ENCODE results near the gene ZNF197. TPM values are rescaled to one million over a fixed set of nuclear protein-coding genes. Genes with fewer than 3 reads are reported as not detected.
A peak's percentile ranks its signal among the peaks of the same experiment; 100 is the strongest.

The ZNF197 gene
- total RNA-seq, 1 donor from 2014 or later: 32.4 TPM

- TF ChIP-seq CTCF (IDR thresholded peaks at IDR 0.05; ENCODE audit: unreplicated experiment): no peak
- H3K4me3 Mint-ChIP-seq: no peak overlapping the region
- H3K4me1 Mint-ChIP-seq: peaks cover 5% of the 10 kb centered on the region
- H3K36me3 Mint-ChIP-seq: peaks cover 43% of the 10 kb centered on the region
- H3K27ac Mint-ChIP-seq: no peak overlapping the region
- no peaks in the 10 kb centered on the region for H3K27me3 Mint-ChIP-seq (ENCODE audit: low read depth)
- no peak for DNase-seq (ENCODE audit: low spot score in 2 of 2, unreplicated experiment in 2 of 2)
- H3K9me3 Mint-ChIP-seq: peaks cover 43% of the 10 kb centered on the region
Observed at GRCh38 chr3:44680921-44681455, 56.2 kb downstream of the ZNF197 start.

GRCh38 chr3:44682182-44682896, 57.5 kb downstream of the ZNF197 start:
- no peak for DNase-seq (ENCODE audit: low spot score in 2 of 2, unreplicated experiment in 2 of 2)
- Mint-ChIP-seq H3K27me3 (ENCODE audit: low read depth) (peaks cover 1% of the 10 kb centered on the region), H3K9me3 (peaks cover 54% of the 10 kb centered on the region), H3K36me3 (peaks cover 40% of the 10 kb centered on the region), H3K27ac (no peak overlapping the region), H3K4me3 (no peak overlapping the region), H3K4me1 (peaks cover 5% of the 10 kb centered on the region)
- TF ChIP-seq CTCF (IDR thresholded peaks at IDR 0.05; ENCODE audit: unreplicated experiment): no peak

DNA sequence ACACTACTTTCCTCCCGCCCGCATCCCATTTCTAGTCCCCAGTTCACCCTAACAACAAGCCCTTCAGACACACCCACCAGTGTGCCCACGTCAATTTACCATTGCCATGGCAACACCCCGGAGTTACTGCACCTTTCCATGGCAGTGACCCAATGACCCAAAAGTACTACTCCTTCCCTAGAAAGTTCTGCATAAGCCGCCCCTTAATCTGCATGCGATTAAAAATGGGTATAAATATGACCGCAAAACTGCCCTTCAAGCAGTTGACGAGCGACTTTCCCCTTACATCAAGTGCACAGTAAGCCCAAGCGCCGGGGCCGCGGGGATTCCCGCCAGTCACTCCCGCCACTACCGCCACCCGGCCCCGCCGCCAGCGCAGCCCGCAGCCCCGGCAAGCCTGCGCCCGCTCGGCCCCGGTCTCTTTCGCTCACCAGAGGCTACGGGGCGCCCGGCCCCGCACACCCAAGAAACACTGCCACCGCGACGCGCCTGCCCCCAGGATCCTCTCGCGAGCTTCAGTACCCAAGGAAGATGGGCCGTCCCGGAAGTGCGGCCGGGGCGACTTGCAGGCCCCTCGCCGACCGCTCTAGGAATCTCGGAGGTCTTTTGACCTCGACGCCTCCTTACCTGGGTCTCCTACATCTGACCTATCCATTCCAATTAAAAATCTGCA, 60.4 kb downstream of the ZNF197 start:
- peak overlapping the region; percentile 73 for H3K4me3 Mint-ChIP-seq
- peaks cover 5% of the 10 kb centered on the region for H3K4me1 Mint-ChIP-seq
- peak; percentile 37 to 69 for DNase-seq (ENCODE audit: low spot score in 2 of 2, unreplicated experiment in 2 of 2)
- peaks cover 6% of the 10 kb centered on the region for H3K27me3 Mint-ChIP-seq (ENCODE audit: low read depth)
- H3K36me3 Mint-ChIP-seq: peaks cover 38% of the 10 kb centered on the region
- TF ChIP-seq CTCF (IDR thresholded peaks at IDR 0.05; ENCODE audit: unreplicated experiment): no peak
- peaks cover 64% of the 10 kb centered on the region for H3K9me3 Mint-ChIP-seq
- peak overlapping the region; percentile 48 for H3K27ac Mint-ChIP-seq

- Mint-ChIP-seq H3K27me3 (ENCODE audit: low read depth) (peaks cover 18% of the 10 kb centered on the region), H3K4me3 (no peak overlapping the region), H3K4me1 (peaks cover 5% of the 10 kb centered on the region), H3K36me3 (peaks cover 23% of the 10 kb centered on the region), H3K27ac (no peak overlapping the region), H3K9me3 (peaks cover 68% of the 10 kb centered on the region)
- no peak for TF ChIP-seq CTCF (IDR thresholded peaks at IDR 0.05; ENCODE audit: unreplicated experiment)
- no peak for DNase-seq (ENCODE audit: low spot score in 2 of 2, unreplicated experiment in 2 of 2)
Observed at GRCh38 chr3:44687898-44688297, 63.1 kb downstream of the ZNF197 start.

Other genes with a start within 250 kb of the ZNF197 start
- gene ZNF445, start 147.4 kb upstream of the ZNF197 start, total RNA-seq: 51.7 to 54.1 TPM (median 52.6 TPM) in 3 replicates
- gene ZKSCAN7, start 69.8 kb upstream of the ZNF197 start, total RNA-seq: 18.9 to 20.5 TPM (median 19.6 TPM) in 3 replicates
- gene ZNF660, start 40.1 kb upstream of the ZNF197 start, total RNA-seq: 17.1 to 20.1 TPM (median 18.7 TPM) in 3 replicates
- gene ZNF35, start 23.7 kb downstream of the ZNF197 start, total RNA-seq: 20.9 to 24.0 TPM (median 22.6 TPM) in 3 replicates
- not detected in 3 replicates for gene ZNF502, start 87.6 kb downstream of the ZNF197 start, total RNA-seq
- gene ZNF501, start 104.6 kb downstream of the ZNF197 start, total RNA-seq: 4.0 to 6.2 TPM (median 4.8 TPM) in 3 replicates
- gene KIAA1143, start 136.6 kb downstream of the ZNF197 start, total RNA-seq: 35.8 to 41.4 TPM (median 36.4 TPM) in 3 replicates
- gene KIF15, start 136.8 kb downstream of the ZNF197 start, total RNA-seq: 10.6 to 11.3 TPM (median 10.7 TPM) in 3 replicates
- gene TMEM42, start 236.9 kb downstream of the ZNF197 start, total RNA-seq: 17.7 to 20.2 TPM (median 18.8 TPM) in 3 replicates
- 0.09 TPM in 1 of 3 replicates, not detected in the others for gene TGM4, start 249.6 kb downstream of the ZNF197 start, total RNA-seq

Data from mesothelial cell of epicardium (in vitro differentiated cells).